Dermis blood vessel endothelial cell (primary cell): ENCODE results near the gene ARL9. TPM values are rescaled to one million over a fixed set of nuclear protein-coding genes. Genes with fewer than 3 reads are reported as not detected.

Experiments
- DNase-seq: peaks from one replicate; pipeline ENCODE4 v3.0.0; 2010
- total RNA-seq: library from RNA; depleted of rRNA; stranded (reverse); fragments of >200 nt; gene quantifications from 2 replicates; pipeline ENCODE4 v1.2.3, GENCODE V29; 2014

The ARL9 gene
- total RNA-seq: not detected in 2 replicates

DNA sequence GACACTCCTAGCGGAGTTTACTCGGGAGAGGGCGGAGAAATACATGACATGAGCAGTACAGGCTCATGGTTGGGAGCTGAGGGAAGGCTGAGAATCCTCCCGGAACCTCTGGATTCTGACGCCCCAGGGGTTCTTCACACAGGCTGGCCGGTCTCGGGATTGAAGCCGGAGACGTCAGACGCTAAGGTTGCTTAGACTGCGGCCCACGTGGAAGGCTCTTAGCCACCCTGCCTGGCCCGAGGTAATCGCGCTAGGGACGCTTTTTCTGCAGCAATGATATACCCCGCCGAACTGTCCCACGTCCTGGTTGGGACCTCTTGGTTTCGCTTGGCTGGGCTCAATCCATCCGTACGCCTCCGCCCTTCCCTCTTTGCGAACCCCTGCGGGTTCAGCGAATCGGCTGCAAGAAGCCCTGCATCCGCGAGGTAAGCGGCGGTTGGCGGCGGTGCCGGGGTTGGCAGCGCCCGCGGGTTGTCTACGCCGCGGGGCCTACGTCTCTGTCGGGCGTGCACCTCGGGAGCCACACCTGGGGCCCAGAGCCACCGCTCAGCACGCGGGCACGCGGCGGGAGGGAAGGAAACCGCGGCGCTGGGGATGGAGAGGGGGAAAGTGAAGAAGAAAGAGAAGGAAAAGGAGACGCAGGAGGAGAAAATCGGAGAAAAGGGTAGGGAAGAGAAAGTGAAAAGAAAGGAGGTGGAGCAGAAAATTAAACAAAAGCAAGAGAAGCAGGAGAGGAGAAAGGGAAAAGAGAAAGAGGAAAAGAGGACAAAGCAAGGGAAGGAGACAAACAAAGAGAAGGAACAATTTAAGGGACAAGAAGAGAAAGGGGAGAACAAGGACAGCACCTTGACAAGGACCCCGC, at the start of gene ARL9:
Gene ARL9, plus strand, starts transcription at position 523 of the 862 bp plus-strand sequence. Its CDS starts 72 bp downstream, at position 595.
- DNase-seq: peak; percentile 59

DNA sequence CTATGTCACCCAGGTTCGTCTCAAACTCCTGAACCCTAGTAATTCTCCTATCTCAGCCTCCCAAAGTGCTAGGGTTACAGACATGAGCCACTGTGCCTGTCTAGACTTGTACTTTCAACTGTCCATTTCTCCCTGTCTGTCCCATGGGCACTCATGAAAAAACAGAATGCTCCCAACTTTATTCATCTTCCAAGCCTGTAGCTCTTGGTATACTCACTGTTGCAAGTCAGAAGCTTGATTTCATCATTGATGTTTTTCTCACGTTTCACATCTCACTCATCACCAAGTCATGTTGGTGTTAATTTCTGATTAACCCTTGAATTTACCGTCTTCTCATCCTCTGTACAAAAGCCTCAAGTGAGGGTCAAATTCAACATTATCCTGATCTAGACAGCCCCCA, 45.5 kb upstream of the ARL9 start:
- no peak for DNase-seq

DNA sequence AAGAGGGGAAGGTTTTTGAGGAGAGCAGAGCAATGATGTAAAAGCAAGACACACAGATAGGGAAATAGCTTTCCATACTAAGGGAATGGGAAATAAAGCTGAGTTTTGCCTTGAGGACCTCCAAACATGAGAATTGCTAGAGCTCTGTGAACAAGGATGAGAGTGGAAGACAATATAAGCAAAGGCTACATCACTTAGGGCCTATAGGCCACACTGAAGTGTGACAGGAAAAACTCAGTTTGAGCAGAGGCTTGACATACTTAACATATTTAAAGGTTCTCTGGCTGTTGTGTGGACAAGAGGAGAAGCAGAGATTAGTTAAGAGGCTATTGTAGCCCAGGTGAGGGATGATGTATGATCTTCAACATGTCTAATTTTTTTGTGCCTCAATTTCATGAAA, 43.4 kb upstream of the ARL9 start:
- no peak for DNase-seq

- no peak for DNase-seq
These were observed 41.9 kb upstream of the ARL9 start for GRCh38 chr4:56463711-56464110.

DNA sequence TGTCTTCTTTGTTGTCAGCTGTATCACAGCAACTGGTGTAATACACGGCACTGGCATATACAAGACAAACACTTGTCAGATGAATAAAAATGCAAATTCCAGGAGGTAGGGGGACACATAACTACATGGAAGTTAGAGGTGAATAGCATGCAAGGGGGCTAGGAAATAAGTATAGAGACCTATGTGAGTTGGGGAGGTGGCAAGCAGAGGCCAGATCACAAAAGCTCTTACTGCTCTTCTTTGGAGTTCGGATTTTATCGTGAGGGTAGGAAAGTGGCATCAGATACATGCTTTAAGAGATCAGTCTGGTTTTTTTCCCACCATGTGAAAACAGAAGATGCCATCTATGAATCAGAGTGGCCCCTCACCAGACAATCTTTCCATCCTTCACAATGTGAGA, 41.0 kb upstream of the ARL9 start:
- DNase-seq: peak; percentile 2

GRCh38 chr4:56465599-56466295, 39.8 kb upstream of the ARL9 start:
- peak; percentile 12 for DNase-seq

GRCh38 chr4:56466296-56466761, 39.3 kb upstream of the ARL9 start:
- DNase-seq: peak; percentile 63

GRCh38 chr4:56466910-56467283, 38.7 kb upstream of the ARL9 start:
- DNase-seq: no peak

DNA sequence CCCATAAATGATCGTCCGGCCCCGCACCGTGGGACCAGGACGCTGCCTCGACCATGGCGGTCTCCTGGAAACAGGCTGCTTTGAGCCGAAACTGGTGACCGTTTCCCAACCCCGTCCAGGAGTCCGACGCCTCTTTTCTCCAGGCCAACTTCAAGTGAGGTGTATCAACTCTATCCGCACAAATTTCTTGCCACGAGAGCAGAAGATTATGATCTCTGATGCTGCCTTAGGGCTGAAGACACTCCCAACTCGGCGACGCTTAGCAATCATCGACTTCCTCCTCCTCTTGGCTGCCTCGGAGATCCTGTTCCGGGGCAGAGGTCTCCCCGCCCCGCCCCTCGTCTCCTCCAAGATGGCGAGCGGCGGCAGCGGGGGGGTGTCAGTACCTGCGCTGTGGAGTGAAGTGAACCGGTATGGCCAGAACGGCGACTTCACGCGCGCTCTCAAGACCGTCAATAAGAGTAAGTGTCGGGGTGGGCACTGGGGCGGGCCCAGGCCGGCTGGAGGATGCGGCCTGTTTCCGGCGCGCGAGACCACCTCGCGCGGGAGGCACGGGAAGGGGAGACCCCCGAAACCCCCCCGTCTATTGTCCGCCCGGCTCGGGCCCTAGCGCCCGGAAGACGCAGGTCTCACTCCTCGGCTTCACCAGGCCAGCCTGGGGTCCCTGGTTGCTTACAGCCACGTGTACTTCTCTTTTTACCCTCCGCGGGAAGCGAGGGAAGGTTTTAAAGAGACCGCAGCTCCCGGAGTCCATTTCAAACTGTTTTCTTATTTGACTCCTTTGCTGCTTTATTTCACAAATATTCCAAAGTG, 38.1 kb upstream of the ARL9 start, which contains the start of gene SRP72:
Gene SRP72, plus strand, starts transcription at position 334 of the 813 bp plus-strand sequence. Its CDS starts 19 bp downstream, at position 353.
- peak; percentile 93 for DNase-seq

GRCh38 chr4:56468097-56468422, 37.5 kb upstream of the ARL9 start:
- peak; percentile 67 for DNase-seq

GRCh38 chr4:56469489-56470210, 35.9 kb upstream of the ARL9 start:
- peak; percentile 57 for DNase-seq

- no peak for DNase-seq
These were observed 29.7 kb upstream of the ARL9 start for GRCh38 chr4:56475917-56476316.

DNA sequence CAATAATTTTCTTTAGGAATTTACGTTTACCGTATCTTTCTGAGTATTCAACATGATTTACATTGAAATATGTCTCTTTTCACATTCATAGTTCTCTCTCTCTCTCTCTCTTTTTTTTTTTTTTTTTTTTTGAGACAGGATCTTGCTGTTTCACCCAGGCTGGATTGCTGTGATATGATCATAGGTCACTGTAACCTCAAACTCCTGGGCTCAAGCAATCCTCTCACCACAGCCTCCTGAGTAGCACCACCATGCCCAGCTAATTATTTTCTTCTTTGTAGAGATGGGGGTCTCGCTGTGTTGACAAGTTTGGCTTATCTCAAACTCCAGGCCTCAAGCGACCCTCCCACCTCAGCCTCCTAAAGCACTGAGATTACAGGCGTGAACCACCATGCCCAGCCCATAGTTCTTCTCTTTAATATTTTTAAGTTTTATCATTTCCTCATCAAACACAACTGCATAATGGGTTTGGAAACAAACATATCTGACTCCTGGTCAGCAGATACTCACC, 28.3 kb upstream of the ARL9 start:
- DNase-seq: no peak

DNA sequence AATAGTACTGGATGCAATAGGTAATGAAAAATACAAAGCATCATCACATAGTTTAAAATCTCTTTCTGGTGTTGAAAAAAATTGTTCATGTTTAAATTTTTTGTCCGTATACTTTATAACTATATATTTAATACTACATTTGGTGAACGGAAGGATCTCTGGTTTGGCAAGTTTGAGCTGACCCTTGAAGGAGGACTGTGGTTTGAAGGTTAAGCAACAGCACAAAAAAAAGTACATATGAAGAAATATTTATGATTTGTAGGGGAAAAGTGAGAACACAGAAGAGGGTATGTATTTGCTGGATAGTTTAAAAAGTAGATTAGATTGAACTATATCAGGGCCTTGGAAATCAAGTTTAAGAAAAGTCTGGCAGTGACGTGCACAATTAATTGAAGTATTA, 24.9 kb upstream of the ARL9 start:
- no peak for DNase-seq

DNA sequence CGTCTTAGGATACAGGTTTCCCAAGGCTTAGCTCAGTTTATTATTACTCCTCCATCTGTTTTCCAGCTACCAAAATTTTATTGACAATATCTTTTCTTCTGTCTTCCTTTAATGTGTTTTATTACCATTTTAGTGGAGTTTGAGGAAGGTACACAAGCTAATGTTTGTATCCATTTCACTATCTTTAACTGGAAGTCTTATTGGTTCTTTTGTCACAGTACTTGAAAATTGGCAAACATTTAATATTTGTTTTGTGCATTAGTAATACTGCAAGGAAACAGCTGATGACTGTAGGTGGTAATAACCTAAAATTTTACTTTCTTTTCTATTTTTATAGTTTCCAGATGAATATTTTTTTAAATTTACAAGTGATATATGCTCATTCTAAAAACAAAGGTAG, 9.3 kb upstream of the ARL9 start:
- DNase-seq: no peak

DNA sequence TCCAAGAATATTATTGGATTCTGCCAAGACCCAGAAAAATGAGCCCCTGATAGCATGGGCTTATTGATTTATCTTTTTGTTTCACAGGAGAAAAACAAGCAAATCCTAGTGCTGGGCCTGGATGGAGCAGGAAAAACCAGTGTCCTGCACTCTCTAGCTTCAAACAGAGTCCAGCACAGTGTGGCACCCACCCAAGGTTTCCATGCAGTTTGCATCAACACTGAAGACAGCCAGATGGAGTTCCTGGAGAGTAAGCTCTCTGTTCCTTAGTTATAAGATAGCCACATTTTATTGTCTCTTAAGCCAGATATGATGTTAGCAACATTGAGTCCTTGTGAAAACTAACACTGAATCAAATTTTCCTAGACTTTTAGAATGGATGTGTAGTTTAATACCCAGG, 5.5 kb downstream of the ARL9 start:
- no peak for DNase-seq

- no peak for DNase-seq
These were observed 6.6 kb downstream of the ARL9 start for GRCh38 chr4:56512166-56512565.

DNA sequence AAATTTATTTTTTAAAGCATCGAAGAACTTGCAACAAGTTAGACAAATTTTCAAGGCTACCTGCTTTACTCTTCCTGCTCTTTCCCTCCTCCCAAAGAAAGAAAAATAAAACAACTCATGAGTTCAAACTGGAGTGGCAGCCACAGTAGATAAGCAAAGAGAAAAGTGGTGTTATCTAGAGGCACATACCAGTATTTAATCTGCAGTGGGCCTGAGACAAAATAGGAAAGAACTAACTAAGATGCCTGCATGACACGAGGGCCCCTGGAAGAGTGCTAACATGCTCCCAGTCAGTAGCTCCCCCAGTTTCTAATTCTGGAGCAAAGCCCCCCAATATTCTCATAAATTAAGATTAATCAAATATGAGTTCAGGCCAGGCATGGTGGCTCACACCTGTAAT, 7.9 kb downstream of the ARL9 start:
- no peak for DNase-seq

DNA sequence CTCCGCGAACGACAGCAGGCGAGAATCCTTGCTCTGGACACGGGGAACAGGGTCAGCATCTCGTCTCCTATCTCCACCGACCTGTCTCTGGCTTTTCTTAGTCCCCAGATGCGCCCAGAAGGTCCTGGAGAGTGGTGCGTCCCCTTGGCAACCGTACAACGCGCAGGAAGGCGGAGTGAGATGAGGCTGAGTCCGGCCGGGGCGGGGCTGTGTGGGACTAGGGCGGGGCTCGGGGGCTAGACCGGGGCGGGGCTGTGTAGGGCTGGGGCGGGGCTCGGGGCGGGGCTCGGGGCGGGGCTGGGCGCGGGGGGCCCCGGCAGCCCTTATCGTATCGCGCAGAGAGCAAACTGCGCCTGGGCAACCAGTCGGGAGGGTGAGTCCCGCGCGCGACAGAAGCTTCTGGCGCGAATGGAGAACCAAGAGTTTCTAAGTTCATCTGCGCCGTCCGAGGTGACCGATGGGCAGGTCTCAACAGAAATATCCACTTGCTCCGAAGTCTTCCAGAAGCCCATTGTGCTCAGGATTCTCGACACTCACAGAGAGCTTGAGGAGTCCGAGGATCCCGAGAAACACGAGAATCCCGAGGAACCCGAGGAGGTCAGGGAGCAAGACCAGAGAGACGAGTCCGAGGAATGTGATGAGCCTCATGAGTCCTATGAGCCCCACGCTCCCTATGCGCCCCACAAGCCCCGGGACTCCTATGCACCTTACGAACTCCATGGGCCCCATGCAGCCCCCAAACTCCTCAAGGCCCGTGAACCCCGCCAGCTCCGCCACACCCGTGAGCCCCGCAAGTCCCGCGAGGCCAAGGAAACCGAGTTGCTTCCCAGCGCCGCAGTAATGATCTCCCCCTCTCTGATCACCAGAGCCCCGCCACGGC, 24.9 kb downstream of the ARL9 start:
- DNase-seq: peak; percentile 75

DNA sequence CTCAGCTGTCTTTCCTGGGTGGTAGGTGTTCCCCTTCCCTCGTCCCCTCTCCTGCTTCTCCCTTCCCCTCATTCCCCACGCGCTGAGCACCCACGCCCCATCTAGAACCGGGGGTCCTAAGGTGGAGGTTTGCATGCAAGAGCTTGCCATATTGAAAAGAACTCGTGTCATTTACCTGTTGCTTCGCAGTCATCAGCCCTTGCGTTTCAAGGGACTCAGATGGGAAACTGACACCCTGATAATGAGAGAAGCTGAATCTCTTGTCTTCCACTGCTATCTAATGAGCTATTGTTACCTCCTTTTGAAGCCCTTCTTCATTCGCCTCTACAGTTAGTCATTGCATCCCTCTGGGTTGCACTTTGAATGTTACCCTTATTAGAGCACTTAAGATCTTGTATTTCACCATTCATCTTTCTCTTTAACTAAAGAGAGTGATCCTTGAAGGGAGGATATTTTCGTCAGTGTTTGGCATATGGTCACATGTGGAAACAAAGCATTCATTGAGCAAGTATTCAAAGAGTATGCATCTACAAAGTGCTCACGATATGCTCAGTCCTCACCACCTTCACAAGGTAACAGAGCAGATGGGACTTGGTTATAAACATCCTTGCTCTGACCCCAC, 25.7 kb downstream of the ARL9 start:
- DNase-seq: no peak

GRCh38 chr4:56531823-56532222, 26.2 kb downstream of the ARL9 start:
- DNase-seq: no peak
